Stimulated activated CD4-positive, alpha-beta T cell treated with anti-CD3 and anti-CD28 coated beads, Interleukin-4, amount 100 ng/mL, for 48 hours (primary cell): ENCODE data around the gene SOBP.

Experiments used
- DNase-seq, 2 donors: peaks; one replicate each; pipeline ENCODE4 v3.0.0-alpha.2; 2020; ENCODE audit warnings: low read depth in 2 of 2

The SOBP gene

DNA sequence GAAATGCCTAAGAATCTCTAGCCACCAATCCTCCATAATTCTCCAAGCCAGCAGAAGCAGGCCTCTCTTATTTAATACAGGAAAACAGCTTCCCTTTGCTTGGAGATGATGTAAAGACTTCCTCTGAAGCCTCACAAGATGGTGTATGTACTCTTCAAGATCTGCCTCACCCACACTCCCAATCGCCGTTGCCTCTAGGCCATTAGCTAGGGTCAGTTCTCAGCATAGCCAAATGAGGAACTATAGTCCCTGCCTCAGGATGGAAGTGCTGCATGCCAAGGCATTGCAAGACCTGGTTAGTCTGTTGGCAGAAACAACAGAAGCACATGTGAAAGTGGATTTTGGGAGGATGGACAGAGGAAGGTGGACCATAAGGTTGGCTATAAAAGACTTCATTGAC, 195.1 kb downstream of the SOBP start:
- DNase-seq, result no peak

DNA sequence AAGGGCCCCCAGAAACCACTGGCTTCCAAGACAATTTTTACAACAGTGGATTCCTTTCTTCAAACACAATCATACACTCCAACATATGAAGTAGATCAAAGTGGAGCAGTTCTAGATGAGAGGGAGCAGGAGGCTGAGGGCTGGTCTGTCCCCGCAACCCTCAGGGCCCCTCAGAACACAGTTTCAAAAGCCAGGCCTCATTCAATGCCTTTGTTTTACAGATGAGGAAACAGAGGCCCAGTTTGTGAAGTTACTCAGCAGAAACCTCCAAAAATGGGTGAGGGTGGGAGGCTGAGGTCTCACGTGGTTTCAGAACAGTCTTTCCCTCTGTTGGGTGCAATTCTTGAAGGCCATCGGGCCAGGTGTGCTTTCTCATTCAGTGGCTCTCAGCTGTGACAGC, 199.3 kb downstream of the SOBP start:
- no peak for DNase-seq

DNA sequence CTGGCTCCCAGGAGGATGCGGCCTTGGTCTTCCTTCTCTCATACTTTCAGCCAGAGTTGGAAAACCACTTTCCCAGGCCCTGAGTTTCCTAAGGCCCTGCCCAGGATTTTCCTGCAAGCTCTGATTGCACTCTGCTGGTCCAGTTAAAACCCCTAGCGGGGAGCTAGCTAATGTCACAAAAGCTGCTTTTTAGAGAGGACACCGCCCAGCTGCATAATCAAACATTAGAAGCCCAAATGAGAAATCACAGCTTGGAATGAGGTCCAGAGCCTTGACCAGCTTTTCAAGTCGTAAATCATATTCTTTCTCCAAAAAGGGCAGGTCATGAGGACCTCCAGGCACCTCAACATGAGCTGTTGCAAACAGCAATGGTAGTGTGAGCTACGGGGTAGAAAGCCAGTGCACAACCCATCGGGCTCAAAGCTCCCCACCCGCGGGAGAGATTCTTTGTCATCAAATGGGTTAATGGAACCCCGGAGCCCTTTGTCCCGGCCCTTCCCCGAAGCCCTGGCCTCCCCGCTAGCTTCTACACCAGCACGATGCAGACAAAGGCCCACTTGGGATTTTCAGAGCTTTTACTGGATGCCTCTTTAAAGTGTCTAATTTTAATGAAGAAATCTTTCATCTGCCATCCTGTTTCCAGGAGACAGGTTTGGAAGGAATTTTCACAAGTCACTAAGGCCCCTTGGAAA, 200.2 kb downstream of the SOBP start:
- DNase-seq, result no peak

GRCh38 chr6:107690643-107691061, 200.7 kb downstream of the SOBP start:
- DNase-seq, result no peak

- no peak for DNase-seq
Measured at GRCh38 chr6:107691062-107691751, 201.3 kb downstream of the SOBP start.

- DNase-seq, result no peak
Measured at GRCh38 chr6:107692351-107692750, 202.4 kb downstream of the SOBP start.

- no peak for DNase-seq
Measured at GRCh38 chr6:107695061-107695720, 205.3 kb downstream of the SOBP start.

- no peak for DNase-seq
Measured at GRCh38 chr6:107697682-107698081, 207.8 kb downstream of the SOBP start.

GRCh38 chr6:107698146-107698545, 208.2 kb downstream of the SOBP start:
- no peak for DNase-seq

- DNase-seq, result no peak
Measured at GRCh38 chr6:107699254-107699653, 209.3 kb downstream of the SOBP start.

GRCh38 chr6:107699697-107700325, 209.9 kb downstream of the SOBP start:
- no peak for DNase-seq

GRCh38 chr6:107703606-107704005, 213.7 kb downstream of the SOBP start:
- DNase-seq, result no peak

DNA sequence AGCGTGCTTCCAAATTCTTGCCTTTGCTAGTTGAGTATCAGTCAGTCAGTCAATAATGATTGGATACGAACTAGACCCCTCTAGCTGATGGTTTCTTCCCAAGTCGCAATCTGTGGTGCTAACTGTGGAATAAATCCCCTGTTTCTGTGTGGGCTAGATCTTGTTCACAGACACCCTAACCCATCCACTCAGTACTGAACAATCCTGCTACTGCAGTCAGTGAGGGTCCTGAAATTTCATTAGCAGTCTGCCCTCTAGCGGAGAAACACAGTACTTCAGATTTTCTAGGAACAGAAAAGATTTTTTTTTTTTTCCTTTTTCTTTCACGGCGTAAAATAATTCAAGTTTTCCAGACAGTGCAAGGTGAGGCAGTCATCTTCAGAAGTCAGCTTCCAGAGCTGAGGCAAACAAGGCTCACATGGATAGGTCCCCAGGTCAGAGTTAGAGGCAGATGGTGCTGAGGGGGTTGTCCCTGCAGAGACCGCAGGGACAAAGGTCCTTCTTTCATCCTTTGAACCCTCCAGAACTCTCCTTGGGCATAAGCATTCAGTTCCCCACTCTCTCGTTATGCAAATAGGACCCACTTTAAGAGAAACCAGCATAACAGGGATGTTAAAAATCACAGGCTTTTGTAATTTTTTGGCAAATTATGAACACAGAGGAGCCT, 214.6 kb downstream of the SOBP start:
- no peak for DNase-seq

DNA sequence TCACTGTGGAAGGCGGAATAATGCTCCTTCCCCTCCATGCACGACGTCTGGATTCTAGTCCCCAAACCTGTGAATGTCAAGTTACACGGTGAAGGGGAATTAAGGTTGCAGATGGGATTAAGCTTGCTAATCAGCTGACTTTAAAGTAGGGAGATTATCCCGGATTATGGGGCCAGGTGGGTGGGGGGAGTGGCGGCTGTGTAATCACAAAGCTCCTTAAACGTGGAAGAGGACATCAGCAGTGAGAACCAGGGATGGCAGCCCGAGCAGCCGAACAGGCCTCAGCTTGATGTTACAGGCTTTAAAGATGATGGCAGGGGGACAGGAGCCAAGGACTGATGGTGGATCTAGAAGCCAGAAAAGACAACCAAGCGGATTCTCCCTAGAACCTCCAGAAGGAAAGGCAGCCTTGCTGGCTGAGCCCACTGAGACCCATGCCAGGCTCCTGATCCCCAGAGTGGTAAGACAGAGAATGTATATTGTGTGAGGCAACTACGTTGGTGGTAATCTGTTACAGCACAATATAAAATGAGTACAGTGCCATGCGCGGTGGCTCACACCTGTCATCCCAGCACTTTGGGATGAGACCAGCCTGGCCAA, 216.7 kb downstream of the SOBP start:
- no peak for DNase-seq

DNA sequence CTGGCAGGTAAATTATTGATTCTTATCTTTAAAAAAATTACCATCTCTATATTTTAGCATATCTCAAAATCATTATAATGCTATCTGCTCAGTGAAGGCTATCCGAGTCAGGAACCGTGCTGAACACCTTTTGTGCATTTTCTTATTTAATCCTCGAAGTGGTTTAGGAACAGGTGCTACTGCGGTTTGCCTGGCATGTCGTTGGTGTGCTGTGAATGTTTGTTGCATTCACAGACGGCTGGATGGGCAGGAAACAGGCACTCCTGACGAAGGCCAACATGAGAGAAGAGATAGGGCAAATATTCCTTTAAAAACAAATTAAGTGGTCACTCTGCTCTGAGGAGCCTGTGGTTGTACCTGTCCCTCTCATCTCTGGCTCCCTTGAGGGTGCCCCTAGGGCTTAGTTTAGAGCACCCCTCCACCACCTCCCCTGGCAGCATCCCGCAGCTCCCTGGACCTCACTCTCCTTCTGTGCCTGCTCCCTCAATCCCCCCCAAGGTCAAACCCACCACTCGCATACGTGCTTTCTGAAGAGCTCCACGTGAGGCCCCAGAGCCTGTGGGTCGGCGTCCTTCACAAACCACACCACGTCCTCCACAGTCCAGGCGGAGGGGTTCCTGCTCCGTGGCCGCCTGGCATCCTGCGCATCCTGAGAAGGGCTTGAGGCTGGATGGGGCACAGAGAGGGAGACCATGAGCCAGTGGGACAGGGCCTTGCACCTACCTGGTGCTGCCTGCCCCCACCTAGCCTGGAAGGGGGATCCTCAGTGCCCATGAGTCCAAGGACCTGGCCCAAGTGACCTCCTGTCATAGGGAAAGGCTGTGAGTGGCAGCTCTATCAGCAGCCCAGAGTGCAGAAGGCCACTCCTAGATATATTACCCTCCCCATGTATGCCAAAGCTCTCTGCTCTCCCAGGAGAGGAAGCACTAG, 217.7 kb downstream of the SOBP start:
- DNase-seq, result no peak

DNA sequence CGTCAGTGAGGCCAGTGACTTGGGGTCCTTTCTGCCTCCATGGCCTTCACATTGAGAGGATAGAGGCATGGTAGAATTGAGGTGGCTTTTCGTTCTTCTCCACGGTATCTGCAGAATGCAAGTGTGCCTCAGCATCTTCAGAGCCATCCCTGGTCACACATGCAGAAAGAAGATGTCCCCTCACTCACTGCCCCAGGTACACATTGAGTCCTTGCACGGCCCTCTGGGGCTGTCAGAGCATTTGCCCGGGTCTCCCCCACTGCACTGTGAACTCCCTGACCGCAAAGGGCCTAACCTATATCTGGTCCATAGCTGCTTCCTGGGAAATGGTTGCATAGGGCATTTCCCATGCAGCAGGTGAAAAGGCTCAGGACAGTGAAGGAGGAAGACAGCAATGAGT, 218.5 kb downstream of the SOBP start:
- DNase-seq, result no peak

GRCh38 chr6:107709341-107709740, 219.4 kb downstream of the SOBP start:
- no peak for DNase-seq
